ENCODE results near the gene ATP8A2.

The ATP8A2 gene

GRCh38 chr13:25575562-25575961 is 203.8 kb downstream of the ATP8A2 start:
- Mint-ChIP-seq H3K36me3 (ENCODE audit: low read depth) (no peaks in the 10 kb centered on the region), H3K4me3 (no peak overlapping the region), H3K27me3 (ENCODE audit: low read depth) (peaks cover 32% of the 10 kb centered on the region), H3K27ac (no peak overlapping the region), H3K9me3 (peaks cover 3% of the 10 kb centered on the region), H3K4me1 (ENCODE audit: low read depth) (peaks cover 14% of the 10 kb centered on the region)

- no peak overlapping the region for H3K4me3 Mint-ChIP-seq
- no peaks in the 10 kb centered on the region for H3K36me3 Mint-ChIP-seq (ENCODE audit: low read depth)
- peaks cover 26% of the 10 kb centered on the region for H3K27me3 Mint-ChIP-seq (ENCODE audit: low read depth)
- H3K27ac Mint-ChIP-seq: no peak overlapping the region
- H3K9me3 Mint-ChIP-seq: peaks cover 3% of the 10 kb centered on the region
- H3K4me1 Mint-ChIP-seq (ENCODE audit: low read depth): peaks cover 14% of the 10 kb centered on the region
Measured at GRCh38 chr13:25578526-25578925, 206.8 kb downstream of the ATP8A2 start.

- Mint-ChIP-seq H3K27ac (no peak overlapping the region), H3K27me3 (ENCODE audit: low read depth) (peaks cover 23% of the 10 kb centered on the region), H3K9me3 (peaks cover 3% of the 10 kb centered on the region), H3K36me3 (ENCODE audit: low read depth) (no peaks in the 10 kb centered on the region), H3K4me1 (ENCODE audit: low read depth) (peaks cover 14% of the 10 kb centered on the region), H3K4me3 (no peak overlapping the region)
Measured at GRCh38 chr13:25579221-25579620, 207.4 kb downstream of the ATP8A2 start.

GRCh38 chr13:25581351-25581750 is 209.6 kb downstream of the ATP8A2 start:
- peaks cover 9% of the 10 kb centered on the region for H3K4me1 Mint-ChIP-seq (ENCODE audit: low read depth)
- no peak overlapping the region for H3K27ac Mint-ChIP-seq
- H3K4me3 Mint-ChIP-seq: no peak overlapping the region
- peaks cover 3% of the 10 kb centered on the region for H3K9me3 Mint-ChIP-seq
- H3K36me3 Mint-ChIP-seq (ENCODE audit: low read depth): no peaks in the 10 kb centered on the region
- H3K27me3 Mint-ChIP-seq (ENCODE audit: low read depth): peaks cover 12% of the 10 kb centered on the region

- Mint-ChIP-seq H3K4me3 (no peak overlapping the region), H3K4me1 (ENCODE audit: low read depth) (peaks cover 9% of the 10 kb centered on the region), H3K27ac (no peak overlapping the region), H3K36me3 (ENCODE audit: low read depth) (no peaks in the 10 kb centered on the region), H3K27me3 (ENCODE audit: low read depth) (peaks cover 10% of the 10 kb centered on the region), H3K9me3 (peaks cover 3% of the 10 kb centered on the region)
Measured at GRCh38 chr13:25584087-25584486, 212.3 kb downstream of the ATP8A2 start.

- Mint-ChIP-seq H3K9me3 (no peaks in the 10 kb centered on the region), H3K27me3 (ENCODE audit: low read depth) (peaks cover 15% of the 10 kb centered on the region), H3K4me1 (ENCODE audit: low read depth) (peaks cover 9% of the 10 kb centered on the region), H3K27ac (no peak overlapping the region), H3K36me3 (ENCODE audit: low read depth) (no peaks in the 10 kb centered on the region), H3K4me3 (no peak overlapping the region)
Measured at GRCh38 chr13:25585000-25585399, 213.2 kb downstream of the ATP8A2 start.

- Mint-ChIP-seq H3K9me3 (no peaks in the 10 kb centered on the region), H3K36me3 (ENCODE audit: low read depth) (no peaks in the 10 kb centered on the region), H3K27ac (no peak overlapping the region), H3K27me3 (ENCODE audit: low read depth) (peaks cover 20% of the 10 kb centered on the region), H3K4me3 (no peak overlapping the region), H3K4me1 (ENCODE audit: low read depth) (peaks cover 9% of the 10 kb centered on the region)
Measured at GRCh38 chr13:25587326-25587980, 215.7 kb downstream of the ATP8A2 start.

- Mint-ChIP-seq H3K27me3 (ENCODE audit: low read depth) (peaks cover 23% of the 10 kb centered on the region), H3K4me3 (no peak overlapping the region), H3K27ac (no peak overlapping the region), H3K9me3 (peaks cover 3% of the 10 kb centered on the region), H3K4me1 (ENCODE audit: low read depth) (peaks cover 9% of the 10 kb centered on the region), H3K36me3 (ENCODE audit: low read depth) (no peaks in the 10 kb centered on the region)
Measured at GRCh38 chr13:25588336-25589060, 216.7 kb downstream of the ATP8A2 start.

- Mint-ChIP-seq H3K9me3 (peaks cover 3% of the 10 kb centered on the region), H3K36me3 (ENCODE audit: low read depth) (no peaks in the 10 kb centered on the region), H3K27me3 (ENCODE audit: low read depth) (peaks cover 57% of the 10 kb centered on the region), H3K27ac (no peak overlapping the region), H3K4me1 (ENCODE audit: low read depth) (no peaks in the 10 kb centered on the region), H3K4me3 (no peak overlapping the region)
Measured at GRCh38 chr13:25598421-25598820, 226.6 kb downstream of the ATP8A2 start.

- Mint-ChIP-seq H3K27me3 (ENCODE audit: low read depth) (peaks cover 55% of the 10 kb centered on the region), H3K4me1 (ENCODE audit: low read depth) (no peaks in the 10 kb centered on the region), H3K27ac (no peak overlapping the region), H3K36me3 (ENCODE audit: low read depth) (no peaks in the 10 kb centered on the region), H3K4me3 (no peak overlapping the region), H3K9me3 (no peaks in the 10 kb centered on the region)
Measured at GRCh38 chr13:25602176-25602575, 230.4 kb downstream of the ATP8A2 start.

GRCh38 chr13:25604106-25604505 is 232.3 kb downstream of the ATP8A2 start:
- H3K9me3 Mint-ChIP-seq: no peaks in the 10 kb centered on the region
- H3K36me3 Mint-ChIP-seq (ENCODE audit: low read depth): no peaks in the 10 kb centered on the region
- H3K4me1 Mint-ChIP-seq (ENCODE audit: low read depth): no peaks in the 10 kb centered on the region
- no peak overlapping the region for H3K4me3 Mint-ChIP-seq
- H3K27ac Mint-ChIP-seq: no peak overlapping the region
- peaks cover 47% of the 10 kb centered on the region for H3K27me3 Mint-ChIP-seq (ENCODE audit: low read depth)

GRCh38 chr13:25607096-25607495 is 235.3 kb downstream of the ATP8A2 start:
- no peaks in the 10 kb centered on the region for H3K4me1 Mint-ChIP-seq (ENCODE audit: low read depth)
- peaks cover 18% of the 10 kb centered on the region for H3K9me3 Mint-ChIP-seq
- H3K4me3 Mint-ChIP-seq: no peak overlapping the region
- H3K36me3 Mint-ChIP-seq (ENCODE audit: low read depth): peaks cover 4% of the 10 kb centered on the region
- peaks cover 47% of the 10 kb centered on the region for H3K27me3 Mint-ChIP-seq (ENCODE audit: low read depth)
- no peak overlapping the region for H3K27ac Mint-ChIP-seq

- H3K27me3 Mint-ChIP-seq (ENCODE audit: low read depth): peaks cover 41% of the 10 kb centered on the region
- H3K4me3 Mint-ChIP-seq: no peak overlapping the region
- H3K27ac Mint-ChIP-seq: no peak overlapping the region
- peaks cover 25% of the 10 kb centered on the region for H3K9me3 Mint-ChIP-seq
- peaks cover 4% of the 10 kb centered on the region for H3K36me3 Mint-ChIP-seq (ENCODE audit: low read depth)
- no peaks in the 10 kb centered on the region for H3K4me1 Mint-ChIP-seq (ENCODE audit: low read depth)
Measured at GRCh38 chr13:25608181-25608580, 236.4 kb downstream of the ATP8A2 start.

- H3K36me3 Mint-ChIP-seq (ENCODE audit: low read depth): no peaks in the 10 kb centered on the region
- H3K4me3 Mint-ChIP-seq: no peak overlapping the region
- H3K4me1 Mint-ChIP-seq (ENCODE audit: low read depth): no peaks in the 10 kb centered on the region
- peaks cover 21% of the 10 kb centered on the region for H3K9me3 Mint-ChIP-seq
- no peak overlapping the region for H3K27ac Mint-ChIP-seq
- H3K27me3 Mint-ChIP-seq (ENCODE audit: low read depth): peaks cover 29% of the 10 kb centered on the region
Measured at GRCh38 chr13:25616674-25617073, 244.9 kb downstream of the ATP8A2 start.

GRCh38 chr13:25619897-25620296 is 248.1 kb downstream of the ATP8A2 start:
- peaks cover 5% of the 10 kb centered on the region for H3K9me3 Mint-ChIP-seq
- H3K27me3 Mint-ChIP-seq (ENCODE audit: low read depth): peaks cover 32% of the 10 kb centered on the region
- no peaks in the 10 kb centered on the region for H3K4me1 Mint-ChIP-seq (ENCODE audit: low read depth)
- no peak overlapping the region for H3K4me3 Mint-ChIP-seq
- H3K27ac Mint-ChIP-seq: no peak overlapping the region
- H3K36me3 Mint-ChIP-seq (ENCODE audit: low read depth): no peaks in the 10 kb centered on the region

Measured in T-helper 1 cell treated with Interleukin-12 subunit alpha and Interleukin-12 subunit beta and Interleukin-4 antibody, amounts not matched to agents 30 μg/mL and 1 μg/mL, for 36 hours (primary cell).